NCI-H187 (cell line): ENCODE results near the gene LAMA2.
A peak's percentile ranks its signal among the peaks of the same experiment; 100 is the strongest.

Experiments
- DNase-seq, 2 experiments: peaks; one replicate each; lab custom pipeline; 2025; lab: John Stamatoyannopoulos, UW

Gene LAMA2

GRCh38 chr6:129368970-129369369 is 486.0 kb downstream of the LAMA2 start:
- no peak for DNase-seq

GRCh38 chr6:129369737-129370136 is 486.8 kb downstream of the LAMA2 start:
- no peak for DNase-seq

DNA sequence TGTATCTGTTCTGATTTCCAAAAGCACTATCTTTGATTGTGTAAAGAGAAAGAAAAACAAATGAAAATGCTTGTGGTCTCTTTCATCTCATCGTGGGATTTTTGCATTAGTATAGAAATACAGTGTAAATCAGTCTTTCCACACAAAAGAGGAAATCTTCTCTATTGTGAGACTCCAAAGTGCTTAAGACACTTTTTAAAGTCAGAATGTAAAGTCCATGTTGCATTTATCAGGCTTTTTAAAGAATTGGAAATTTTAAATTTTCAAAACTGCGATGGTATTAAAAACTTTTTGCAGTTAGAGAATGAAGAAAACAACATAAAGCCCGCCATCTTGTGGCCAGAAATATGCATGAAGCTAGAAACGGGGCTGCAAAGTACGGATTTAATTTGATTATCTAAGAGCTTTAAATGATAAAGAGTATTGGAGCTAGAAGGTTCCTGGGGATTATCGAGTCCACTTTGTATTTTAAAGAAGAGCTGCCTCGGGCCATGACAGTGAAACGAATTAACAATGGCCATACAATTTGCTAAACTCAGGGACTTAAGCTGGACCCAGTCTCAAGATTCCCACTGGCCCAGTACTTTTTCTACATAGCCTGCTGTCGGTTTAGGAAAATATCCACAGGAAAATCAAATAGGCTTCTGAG is 487.5 kb downstream of the LAMA2 start:
- DNase-seq: peak in 1 of 2 experiments; percentile 13

DNA sequence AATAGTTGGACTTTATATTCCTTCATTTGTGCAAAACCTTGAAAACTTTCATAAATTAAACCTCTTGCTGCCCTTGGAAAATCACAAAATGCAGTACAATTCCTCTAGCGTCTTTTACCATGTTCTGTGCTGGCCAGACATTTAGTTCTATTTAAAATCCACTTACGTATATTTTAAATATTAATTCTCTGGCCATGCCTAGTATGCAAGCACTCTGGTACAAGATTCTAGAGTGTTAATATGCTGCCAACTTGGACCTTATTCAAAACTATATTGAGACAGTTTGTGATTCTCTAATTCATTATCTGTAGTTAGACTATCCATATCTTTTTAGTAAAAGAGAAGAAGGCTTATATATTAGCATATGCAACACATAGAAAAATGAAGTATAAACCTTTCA is 498.9 kb downstream of the LAMA2 start:
- DNase-seq: no peak

DNA sequence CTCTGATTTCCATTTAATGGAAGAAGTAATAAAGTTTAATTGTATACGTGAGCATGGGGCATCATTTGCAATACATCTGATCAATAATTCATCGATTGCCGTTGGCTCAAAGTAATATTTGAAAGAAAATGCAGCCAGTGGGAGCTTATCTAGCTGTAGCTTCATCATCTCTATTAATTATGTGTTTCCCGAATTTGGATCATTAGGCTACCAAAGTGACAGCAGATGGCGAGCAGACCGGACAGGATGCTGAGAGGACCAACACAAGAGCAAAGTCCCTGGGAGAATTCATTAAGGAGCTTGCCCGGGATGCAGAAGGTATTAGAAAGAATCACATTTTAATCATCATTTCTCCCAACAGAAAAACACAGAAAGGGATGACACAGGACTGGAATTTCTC is 500.0 kb downstream of the LAMA2 start:
- DNase-seq: no peak

GRCh38 chr6:129385117-129385516 is 502.2 kb downstream of the LAMA2 start:
- DNase-seq: no peak

DNA sequence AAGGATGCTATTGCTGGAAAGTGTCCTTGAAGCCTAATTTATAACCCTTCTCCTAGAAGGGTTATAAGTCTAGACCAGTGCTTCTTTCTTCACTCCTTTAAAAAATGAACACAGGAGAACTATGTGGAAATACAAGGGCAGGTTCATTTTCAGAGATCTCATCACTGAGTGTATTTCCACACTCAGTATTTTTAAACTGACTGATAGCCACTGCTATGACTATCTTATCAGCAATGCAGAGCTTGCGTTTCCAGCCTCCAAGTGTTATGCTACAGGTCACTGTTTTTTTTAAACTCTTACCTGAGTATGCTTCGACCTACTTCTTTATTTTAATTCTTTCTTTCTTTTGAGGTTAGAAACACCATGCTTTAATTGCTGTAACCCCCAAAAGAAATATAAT is 508.0 kb downstream of the LAMA2 start:
- no peak for DNase-seq

DNA sequence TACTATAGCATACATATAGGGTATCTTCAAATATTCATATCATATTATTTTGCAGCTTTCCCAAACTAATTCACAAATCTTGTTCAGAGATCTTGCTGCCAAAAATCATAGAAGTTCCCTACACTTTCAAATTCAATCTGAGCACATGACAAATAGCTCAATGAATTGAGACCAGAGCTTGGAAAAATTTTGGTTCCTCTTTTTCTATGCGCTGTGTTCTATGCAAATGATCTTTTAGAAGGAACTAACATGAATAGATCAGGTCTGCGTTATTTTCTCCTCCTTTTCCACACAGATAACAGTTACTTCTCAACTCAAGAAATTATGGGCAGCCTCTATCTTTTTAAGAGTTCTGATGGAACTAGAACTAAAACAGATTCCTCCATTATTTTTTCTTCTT is 510.7 kb downstream of the LAMA2 start:
- DNase-seq: no peak

GRCh38 chr6:129398764-129399163 is 515.8 kb downstream of the LAMA2 start:
- no peak for DNase-seq

DNA sequence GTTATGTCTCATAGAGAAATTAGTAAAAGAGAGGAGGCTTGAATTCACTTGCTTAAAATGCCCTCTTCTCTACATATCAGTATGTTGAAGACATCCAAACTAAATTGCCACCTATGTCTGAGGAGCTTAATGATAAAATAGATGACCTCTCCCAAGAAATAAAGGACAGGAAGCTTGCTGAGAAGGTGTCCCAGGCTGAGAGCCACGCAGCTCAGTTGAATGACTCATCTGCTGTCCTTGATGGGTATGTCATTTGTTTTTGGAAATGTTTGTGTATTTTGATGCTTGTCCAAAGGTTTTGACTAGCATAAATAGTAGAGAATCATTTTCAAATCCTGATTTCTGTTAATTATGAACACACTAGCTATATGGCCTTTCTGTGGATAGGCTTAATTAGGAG is 519.3 kb downstream of the LAMA2 start:
- DNase-seq: no peak

DNA sequence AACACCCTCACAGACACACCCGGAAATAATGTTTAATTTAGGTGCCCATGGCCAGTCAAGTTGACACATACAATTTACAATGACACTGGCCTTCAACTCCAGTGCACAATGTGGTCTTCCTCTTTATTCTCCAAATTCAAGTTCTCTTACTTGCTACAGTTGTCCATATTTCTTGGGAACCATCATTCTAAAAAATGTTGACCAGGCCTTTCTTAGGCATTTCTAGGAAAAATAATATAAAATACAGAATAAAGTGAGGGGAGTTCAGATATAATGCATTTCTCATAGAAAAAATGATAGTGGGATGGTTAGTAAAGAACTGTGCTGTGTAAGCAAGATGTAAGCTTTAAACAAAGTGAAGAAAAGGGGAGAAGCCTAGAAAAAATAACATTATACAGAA is 528.2 kb downstream of the LAMA2 start:
- DNase-seq: no peak

GRCh38 chr6:129416337-129416990 is 533.5 kb downstream of the LAMA2 start:
- no peak for DNase-seq

GRCh38 chr6:129417416-129418086 is 534.6 kb downstream of the LAMA2 start:
- DNase-seq: no peak

GRCh38 chr6:129419324-129419723 is 536.4 kb downstream of the LAMA2 start:
- no peak for DNase-seq

DNA sequence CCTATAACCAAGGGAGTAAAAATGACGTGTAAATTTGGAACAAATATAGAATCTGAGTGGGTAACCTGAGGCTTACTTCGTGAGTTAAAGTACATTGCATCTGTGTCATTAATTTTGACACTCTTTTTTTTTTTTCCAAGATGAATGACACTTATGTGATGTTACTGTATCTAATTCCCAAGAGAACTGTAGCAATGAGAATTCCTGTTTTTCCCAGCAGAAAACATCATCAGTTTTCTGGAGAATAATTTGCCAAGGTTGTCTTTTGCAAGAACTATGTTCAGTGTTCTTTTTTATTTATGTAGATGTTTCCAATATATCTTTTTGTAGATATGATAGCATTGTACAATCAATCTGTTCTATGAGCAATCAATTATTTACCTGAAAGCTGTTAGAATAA is 543.4 kb downstream of the LAMA2 start:
- no peak for DNase-seq

- no peak for DNase-seq
Observed at GRCh38 chr6:129429956-129430355, 547.0 kb downstream of the LAMA2 start.

DNA sequence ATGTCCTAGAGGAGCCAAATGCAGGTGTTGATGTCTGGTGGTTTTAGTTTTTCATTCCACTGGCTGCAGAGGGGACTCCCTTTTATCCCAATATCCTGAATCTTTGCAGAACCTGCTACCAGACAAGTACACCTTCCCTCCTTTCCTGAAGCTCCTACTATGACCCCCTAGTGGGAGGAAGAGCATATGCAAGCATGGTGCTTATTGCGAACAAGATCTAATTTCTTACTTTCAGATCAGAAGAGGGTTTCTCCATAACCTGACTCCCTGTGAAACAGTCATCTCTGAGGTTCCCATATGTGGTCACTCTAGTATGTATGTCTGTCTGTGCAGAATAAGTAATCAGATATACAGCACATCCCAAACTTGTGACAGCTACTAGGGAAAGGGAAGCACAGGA is 549.8 kb downstream of the LAMA2 start:
- DNase-seq: no peak

GRCh38 chr6:129434091-129434490 is 551.2 kb downstream of the LAMA2 start:
- no peak for DNase-seq

DNA sequence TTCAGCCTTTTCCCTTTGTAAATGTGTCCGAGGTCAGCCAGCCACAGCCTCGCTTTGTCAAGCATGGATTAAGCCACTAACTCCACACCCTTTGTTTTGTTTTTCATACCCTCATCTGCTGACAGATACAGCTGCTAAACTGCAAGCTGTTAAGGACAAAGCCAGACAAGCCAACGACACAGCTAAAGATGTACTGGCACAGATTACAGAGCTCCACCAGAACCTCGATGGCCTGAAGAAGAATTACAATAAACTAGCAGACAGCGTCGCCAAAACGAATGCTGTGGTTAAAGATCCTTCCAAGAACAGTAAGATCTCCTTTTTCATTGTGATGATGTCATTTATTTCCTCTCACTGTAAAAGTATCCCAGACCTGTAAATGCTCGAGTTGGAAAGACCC is 557.8 kb downstream of the LAMA2 start:
- DNase-seq: no peak

DNA sequence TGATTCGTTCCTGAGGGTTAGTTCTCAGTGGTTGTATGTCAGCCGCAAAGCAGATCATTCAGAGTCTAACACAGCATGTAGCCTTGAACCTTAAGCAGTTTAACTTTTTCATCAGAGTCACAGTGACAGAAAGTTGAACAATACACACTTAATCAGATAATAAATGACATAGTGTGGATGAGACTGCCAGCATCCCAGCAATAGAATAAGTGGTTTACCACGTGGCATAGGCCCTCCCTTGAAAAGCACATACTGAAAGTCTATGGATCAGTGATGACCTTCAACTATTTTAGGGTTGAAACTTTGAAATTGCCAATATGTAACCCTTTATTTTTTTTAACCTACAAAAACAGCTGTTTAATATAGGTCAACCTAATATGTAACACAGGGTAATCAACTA is 561.7 kb downstream of the LAMA2 start:
- DNase-seq: no peak

GRCh38 chr6:129446272-129447197 is 563.6 kb downstream of the LAMA2 start:
- no peak for DNase-seq

- no peak for DNase-seq
Observed at GRCh38 chr6:129447198-129447565, 564.2 kb downstream of the LAMA2 start.
